Lower lobe of right lung (tissue), 2 donors: ENCODE results near the gene HOXA5. TPM values are rescaled to one million over a fixed set of nuclear protein-coding genes. Genes with fewer than 3 reads are reported as not detected.

ENCODE experiments used
- ATAC-seq, 2 donors: fragments of 200-7000 bp; cut with Tn5 transposase; one replicate each; pipeline ENCODE4 v1.9.1; 2020 to 2022; ENCODE audit warnings: mild to moderate bottlenecking in 2 of 2, moderate library complexity in 2 of 2
- DNase-seq: peaks from one replicate; pipeline ENCODE4 v3.0.0-alpha.2; 2020
- H3K27ac ChIP-seq: fragments of 200-600 bp; one replicate; pipeline ENCODE4 v1.8.0; 2022
- H3K27me3 ChIP-seq: fragments of 200-600 bp; one replicate; pipeline ENCODE4 v1.8.0; 2022; ENCODE audit warnings: low read depth
- H3K36me3 ChIP-seq: fragments of 200-600 bp; one replicate; pipeline ENCODE4 v1.8.0; 2022; ENCODE audit warnings: mild to moderate bottlenecking
- H3K4me1 ChIP-seq: fragments of 200-600 bp; one replicate; pipeline ENCODE4 v1.8.0; 2022
- H3K4me3 ChIP-seq: fragments of 200-600 bp; one replicate; pipeline ENCODE4 v1.8.0; 2022; ENCODE audit warnings: mild to moderate bottlenecking
- H3K9me3 ChIP-seq: fragments of 200-600 bp; one replicate; pipeline ENCODE4 v1.8.0; 2022
- intact Hi-C: fragments of 100-400 bp; cut with DNase I; formaldehyde crosslinking; loops from one replicate; pipeline ENCODE4 v1.11.0; 2022
- total RNA-seq: library from RNA; stranded (reverse); fragmentation: NEBNext Ultra II Directional; extraction: Animal tissue kit (Norgen Biotek cat#: 25700); gene quantifications from one replicate; pipeline ENCODE4 v1.2.1, GENCODE V29; 2021
- TF ChIP-seq, protein P1 (sequence below): fragments of 200-600 bp; IDR thresholded peaks from one replicate; pipeline ENCODE4 v1.8.0; 2022; ENCODE audit warnings: antibody characterized with exemption, mild to moderate bottlenecking
- donor health status: DM: no; HTN: yes; CAD: no; lungs with severe emphysema.

HOXA5 gene
- total RNA-seq, 1 donor from 2014 or later = 16.0 TPM

DNA sequence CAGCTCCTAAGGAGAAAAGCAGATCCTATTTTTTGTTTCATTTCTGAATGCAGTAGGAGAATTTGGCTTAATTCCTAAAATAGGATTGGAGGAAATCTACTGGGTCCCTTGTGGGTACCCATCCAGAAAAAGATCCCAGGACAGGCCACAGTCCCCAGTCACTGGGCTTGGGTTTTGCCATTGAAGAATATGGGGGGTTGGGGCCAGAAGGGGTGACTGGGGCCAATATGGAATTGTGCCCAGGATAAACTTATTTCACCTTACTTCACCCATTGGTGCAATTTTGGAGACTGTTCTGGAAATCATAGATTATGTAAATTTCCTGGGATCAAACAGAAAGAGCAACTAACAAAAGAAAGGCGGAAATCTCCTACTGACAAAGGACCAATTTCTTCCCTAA, 5.0 kb downstream of the HOXA5 start:
- no peak for DNase-seq
- Histone ChIP-seq H3K9me3 (no peaks in the 10 kb centered on the region), H3K27ac (peak overlapping the region; percentile 95), H3K4me3 (peak overlapping the region; percentile 70), H3K4me1 (peaks cover 36% of the 10 kb centered on the region), H3K36me3 (no peaks in the 10 kb centered on the region), H3K27me3 (peaks cover 47% of the 10 kb centered on the region)
- TF ChIP-seq, protein P1, sequence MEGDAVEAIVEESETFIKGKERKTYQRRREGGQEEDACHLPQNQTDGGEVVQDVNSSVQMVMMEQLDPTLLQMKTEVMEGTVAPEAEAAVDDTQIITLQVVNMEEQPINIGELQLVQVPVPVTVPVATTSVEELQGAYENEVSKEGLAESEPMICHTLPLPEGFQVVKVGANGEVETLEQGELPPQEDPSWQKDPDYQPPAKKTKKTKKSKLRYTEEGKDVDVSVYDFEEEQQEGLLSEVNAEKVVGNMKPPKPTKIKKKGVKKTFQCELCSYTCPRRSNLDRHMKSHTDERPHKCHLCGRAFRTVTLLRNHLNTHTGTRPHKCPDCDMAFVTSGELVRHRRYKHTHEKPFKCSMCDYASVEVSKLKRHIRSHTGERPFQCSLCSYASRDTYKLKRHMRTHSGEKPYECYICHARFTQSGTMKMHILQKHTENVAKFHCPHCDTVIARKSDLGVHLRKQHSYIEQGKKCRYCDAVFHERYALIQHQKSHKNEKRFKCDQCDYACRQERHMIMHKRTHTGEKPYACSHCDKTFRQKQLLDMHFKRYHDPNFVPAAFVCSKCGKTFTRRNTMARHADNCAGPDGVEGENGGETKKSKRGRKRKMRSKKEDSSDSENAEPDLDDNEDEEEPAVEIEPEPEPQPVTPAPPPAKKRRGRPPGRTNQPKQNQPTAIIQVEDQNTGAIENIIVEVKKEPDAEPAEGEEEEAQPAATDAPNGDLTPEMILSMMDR = no peak
- intact Hi-C loops = no loop called here
- ATAC-seq = no peak

DNA sequence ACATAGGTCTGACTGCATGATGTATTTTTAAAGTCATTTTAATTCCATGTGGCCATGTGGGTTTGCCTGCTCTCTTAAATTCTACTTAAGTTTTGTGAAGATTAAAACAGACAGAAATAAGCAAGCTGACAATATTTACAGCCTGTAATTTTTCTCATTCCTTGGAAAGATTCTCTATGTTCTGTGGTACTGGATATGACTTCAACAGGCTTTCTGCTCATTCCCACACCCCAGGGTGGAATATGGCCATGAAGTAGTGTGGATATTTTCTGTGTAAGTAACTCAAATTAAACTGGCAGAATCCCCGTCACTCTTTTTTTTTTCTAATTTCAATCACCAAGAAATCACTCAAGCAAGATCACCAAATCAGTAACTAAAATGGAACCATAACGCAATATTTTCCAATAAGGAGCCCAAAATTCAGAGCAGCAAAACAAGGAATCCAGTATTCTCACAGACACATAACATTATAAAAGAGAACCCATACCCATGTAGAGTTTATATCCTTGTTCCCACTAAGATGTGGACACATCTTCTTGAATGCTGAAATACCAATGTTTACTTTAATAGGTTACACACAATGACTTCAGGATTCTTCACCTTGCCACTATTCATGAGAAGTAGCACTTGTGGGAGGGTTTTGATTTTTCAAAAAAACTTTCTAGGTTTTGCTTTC, 5.7 kb downstream of the HOXA5 start:
- no peak for ATAC-seq
- Histone ChIP-seq H3K36me3 (no peaks in the 10 kb centered on the region), H3K9me3 (no peaks in the 10 kb centered on the region), H3K27me3 (peaks cover 40% of the 10 kb centered on the region), H3K4me1 (peaks cover 37% of the 10 kb centered on the region), H3K27ac (peak overlapping the region; percentile 95), H3K4me3 (peak overlapping the region; percentile 70)
- intact Hi-C loops = no loop called here
- TF ChIP-seq, protein P1 = no peak
- no peak for DNase-seq

DNA sequence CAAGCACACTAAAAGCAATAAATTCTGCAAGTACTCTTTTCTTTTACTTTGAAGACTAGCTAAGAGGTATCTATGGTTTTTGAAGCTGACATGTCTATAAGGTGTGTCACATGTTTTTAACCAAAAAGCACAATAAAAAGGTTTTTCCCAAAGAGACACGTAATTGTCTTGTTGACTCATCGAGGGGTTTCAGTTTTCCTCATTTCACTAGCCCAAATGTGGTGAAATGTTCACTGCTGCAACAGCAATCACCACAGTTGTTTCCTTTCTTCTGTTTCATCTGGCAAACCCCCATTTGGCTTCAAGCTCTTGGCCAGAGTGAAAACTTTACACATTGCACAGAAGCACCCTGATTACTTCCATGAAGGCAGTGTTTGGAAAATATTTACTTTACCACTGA, 9.1 kb downstream of the HOXA5 start:
- ATAC-seq = no peak
- no peaks in the 10 kb centered on the region for H3K36me3 ChIP-seq
- H3K27me3 ChIP-seq = peaks cover 35% of the 10 kb centered on the region
- TF ChIP-seq, protein P1 = no peak
- intact Hi-C loops = no loop called here
- DNase-seq = no peak
- H3K9me3 ChIP-seq = no peaks in the 10 kb centered on the region
- H3K4me3 ChIP-seq = no peak overlapping the region
- peak overlapping the region; percentile 95 for H3K27ac ChIP-seq
- H3K4me1 ChIP-seq = peaks cover 46% of the 10 kb centered on the region

DNA sequence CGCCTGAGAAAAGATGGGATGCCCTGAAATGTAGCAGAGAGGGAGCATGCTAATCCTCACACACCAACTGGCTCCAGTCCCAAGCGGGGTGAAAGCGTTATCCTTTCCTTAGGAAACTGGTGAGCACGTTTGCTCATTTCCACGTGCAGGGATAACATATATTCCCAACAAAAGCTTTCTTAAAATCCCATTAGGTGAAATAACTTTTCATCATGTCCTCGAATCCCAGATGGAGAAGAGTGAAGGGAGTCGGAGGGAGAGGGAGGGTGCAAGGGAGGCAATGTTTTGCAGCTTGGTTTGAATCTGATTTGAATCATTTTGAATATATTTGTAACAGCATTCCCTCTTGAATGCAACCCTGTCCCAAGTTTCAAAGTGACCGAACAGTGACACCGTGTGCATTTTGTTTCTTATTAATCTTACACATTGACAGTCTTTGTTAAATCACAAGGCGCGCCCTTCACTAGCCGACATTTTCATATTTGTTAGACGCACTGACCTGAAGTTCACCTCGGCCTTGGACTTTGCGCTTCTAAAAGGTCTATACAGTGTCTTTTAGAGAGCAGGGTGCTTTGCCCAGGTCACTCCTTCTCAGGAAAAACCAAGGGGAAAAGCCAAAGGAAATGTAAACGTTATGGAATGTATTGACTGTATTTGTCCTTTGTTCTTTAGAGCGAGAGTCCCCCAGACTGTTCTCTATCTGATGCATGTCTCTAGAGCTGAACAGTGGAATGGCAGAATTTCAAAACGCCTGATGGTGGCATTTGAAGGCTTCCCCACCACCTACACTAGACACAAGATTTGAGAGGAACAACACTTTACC, 9.9 kb downstream of the HOXA5 start:
- no peaks in the 10 kb centered on the region for H3K9me3 ChIP-seq
- peak overlapping the region; percentile 58 for H3K27ac ChIP-seq
- no peak overlapping the region for H3K4me3 ChIP-seq

DNA sequence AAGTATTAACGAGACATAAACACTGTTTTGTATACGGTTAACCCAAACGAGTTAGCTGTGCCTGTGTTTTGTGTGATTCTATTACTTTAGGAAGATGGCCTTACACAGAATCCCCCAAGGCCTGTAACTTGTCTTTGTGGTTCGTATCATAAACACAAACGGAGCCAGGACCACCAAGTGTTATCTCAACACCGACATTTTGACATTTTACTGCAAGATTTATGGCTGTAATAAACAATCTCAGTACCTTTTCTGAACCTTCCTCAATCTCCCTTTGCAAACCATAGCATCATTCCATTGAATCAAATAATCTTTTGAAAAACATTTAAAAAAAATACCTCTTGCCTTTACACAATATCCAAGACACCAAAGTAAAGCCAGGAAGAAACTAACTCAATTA, 10.5 kb downstream of the HOXA5 start:
- TF ChIP-seq, protein P1 = no peak
- intact Hi-C loops = no loop called here
- peaks cover 35% of the 10 kb centered on the region for H3K27me3 ChIP-seq
- ATAC-seq (no peak), DNase-seq (no peak)
- H3K27ac ChIP-seq = no peak overlapping the region
- H3K4me3 ChIP-seq = no peak overlapping the region
- peaks cover 40% of the 10 kb centered on the region for H3K4me1 ChIP-seq
- H3K36me3 ChIP-seq = no peaks in the 10 kb centered on the region
- no peaks in the 10 kb centered on the region for H3K9me3 ChIP-seq

More for the DNA sequence above, 9.9 kb downstream of the HOXA5 start:
- ATAC-seq = no peak
- DNase-seq = no peak
- TF ChIP-seq, protein P1 = no peak
- Histone ChIP-seq H3K36me3 (no peaks in the 10 kb centered on the region), H3K4me1 (peaks cover 46% of the 10 kb centered on the region), H3K27me3 (peaks cover 31% of the 10 kb centered on the region)
- intact Hi-C loops = no loop called here
